Skeletal muscle satellite cell (primary cell): ENCODE measurements around the gene HAUS5.
A peak's percentile ranks its signal among the peaks of the same experiment; 100 is the strongest.
"Not testable (repeated sequence)": the region's sequence is repeated elsewhere in the genome, so short reads cannot be mapped to it uniquely, and the experiment has no call there.

ENCODE experiments used
- H3K27me3 ChIP-seq: 2 replicates; pipeline ENCODE4 v1.7.0; 2013; ENCODE audit warnings: low read length; ENCODE audit not compliant: control insufficient read depth, insufficient read depth
- H3K36me3 ChIP-seq: 2 replicates; pipeline ENCODE4 v1.7.0; 2013; ENCODE audit warnings: mild to moderate bottlenecking, control low read depth, low read length; ENCODE audit not compliant: insufficient read depth
- H3K4me1 ChIP-seq: 2 replicates; pipeline ENCODE4 v1.7.0; 2013; ENCODE audit warnings: low read length; ENCODE audit not compliant: control insufficient read depth, insufficient read depth
- H3K4me2 ChIP-seq: 2 replicates; pipeline ENCODE4 v1.7.0; 2013; ENCODE audit warnings: mild to moderate bottlenecking, low read length
- H3K4me3 ChIP-seq: 2 replicates; pipeline ENCODE4 v1.7.0; 2013; ENCODE audit warnings: low read length
- H3K9ac ChIP-seq: 2 replicates; pipeline ENCODE4 v1.7.0; 2013; ENCODE audit warnings: mild to moderate bottlenecking, low read depth, low read length, moderate library complexity
- H3K9me3 ChIP-seq: replicated peaks from 2 replicates; pipeline ENCODE4 v1.7.0; 2013; ENCODE audit warnings: mild to moderate bottlenecking, control low read depth, low read length

The HAUS5 gene

GRCh38 chr19:35644987-35645679 lies 32.6 kb downstream of the HAUS5 start:
- Histone ChIP-seq H3K9me3 (no peaks in the 10 kb centered on the region), H3K9ac (peak overlapping the region; percentile 62), H3K4me3 (peak overlapping the region; percentile 73), H3K36me3 (no peaks in the 10 kb centered on the region), H3K4me2 (peak overlapping the region; percentile 89), H3K27me3 (no peaks in the 10 kb centered on the region), H3K4me1 (peaks cover 24% of the 10 kb centered on the region)

GRCh38 chr19:35645680-35646511 lies 33.4 kb downstream of the HAUS5 start:
- Histone ChIP-seq H3K4me1 (peaks cover 24% of the 10 kb centered on the region), H3K9me3 (no peaks in the 10 kb centered on the region), H3K36me3 (peaks cover 2% of the 10 kb centered on the region), H3K4me2 (no peak overlapping the region), H3K27me3 (no peaks in the 10 kb centered on the region), H3K9ac (no peak overlapping the region), H3K4me3 (no peak overlapping the region)

GRCh38 chr19:35648017-35648961 lies 35.8 kb downstream of the HAUS5 start, which contains the start of gene COX6B1:
TSS of gene COX6B1 (plus strand) at chr19:35648323. CDS start at chr19:35651244, 2,921 bp downstream.
- Histone ChIP-seq H3K4me3 (peak within 1 kb of the TSS; percentile 83), H3K9me3 (no peaks in the 10 kb centered on the region), H3K27me3 (no peaks in the 10 kb centered on the region), H3K4me2 (peak within 1 kb of the TSS; percentile 97), H3K4me1 (peaks cover 16% of the 10 kb centered on the region), H3K9ac (peak within 1 kb of the TSS; percentile 87), H3K36me3 (peaks cover 13% of the 10 kb centered on the region)

GRCh38 chr19:35650581-35650980 lies 38.0 kb downstream of the HAUS5 start:
- Histone ChIP-seq H3K4me2 (no peak overlapping the region), H3K9me3 (no peaks in the 10 kb centered on the region), H3K27me3 (no peaks in the 10 kb centered on the region), H3K9ac (no peak overlapping the region), H3K36me3 (peaks cover 23% of the 10 kb centered on the region), H3K4me1 (peaks cover 5% of the 10 kb centered on the region), H3K4me3 (no peak overlapping the region)

GRCh38 chr19:35654828-35655227 lies 42.3 kb downstream of the HAUS5 start:
- H3K4me2 ChIP-seq, H3K4me1 ChIP-seq, H3K9me3 ChIP-seq, H3K27me3 ChIP-seq, H3K9ac ChIP-seq, H3K4me3 ChIP-seq: not testable (repeated sequence)
- peaks cover 48% of the 10 kb centered on the region for H3K36me3 ChIP-seq

GRCh38 chr19:35655600-35655999 lies 43.1 kb downstream of the HAUS5 start:
- no peak overlapping the region for H3K4me2 ChIP-seq
- H3K27me3 ChIP-seq, result no peaks in the 10 kb centered on the region
- no peak overlapping the region for H3K9ac ChIP-seq
- H3K4me3 ChIP-seq, result no peak overlapping the region
- H3K4me1 ChIP-seq, result no peaks in the 10 kb centered on the region
- H3K36me3 ChIP-seq, result peaks cover 48% of the 10 kb centered on the region
- H3K9me3 ChIP-seq, result no peaks in the 10 kb centered on the region

GRCh38 chr19:35656700-35657099 lies 44.2 kb downstream of the HAUS5 start:
- no peak overlapping the region for H3K4me2 ChIP-seq
- H3K9me3 ChIP-seq, result no peaks in the 10 kb centered on the region
- no peaks in the 10 kb centered on the region for H3K4me1 ChIP-seq
- H3K9ac ChIP-seq, result no peak overlapping the region
- no peak overlapping the region for H3K4me3 ChIP-seq
- H3K36me3 ChIP-seq, result peaks cover 39% of the 10 kb centered on the region
- H3K27me3 ChIP-seq, result no peaks in the 10 kb centered on the region

GRCh38 chr19:35657904-35658700 lies 45.6 kb downstream of the HAUS5 start:
- Histone ChIP-seq H3K4me1 (no peaks in the 10 kb centered on the region), H3K4me3 (no peak overlapping the region)

GRCh38 chr19:35661995-35662340 lies 49.4 kb downstream of the HAUS5 start:
- no peak overlapping the region for H3K4me3 ChIP-seq
- no peaks in the 10 kb centered on the region for H3K4me1 ChIP-seq
- H3K36me3 ChIP-seq, result peaks cover 15% of the 10 kb centered on the region
- H3K27me3 ChIP-seq, result no peaks in the 10 kb centered on the region
- H3K9me3 ChIP-seq, result no peaks in the 10 kb centered on the region
- H3K9ac ChIP-seq, result no peak overlapping the region
- no peak overlapping the region for H3K4me2 ChIP-seq

More at GRCh38 chr19:35657904-35658700, 45.6 kb downstream of the HAUS5 start:
- no peaks in the 10 kb centered on the region for H3K27me3 ChIP-seq
- no peak overlapping the region for H3K9ac ChIP-seq
- peaks cover 35% of the 10 kb centered on the region for H3K36me3 ChIP-seq
- H3K9me3 ChIP-seq, result no peaks in the 10 kb centered on the region
- no peak overlapping the region for H3K4me2 ChIP-seq

GRCh38 chr19:35663981-35664380 lies 51.4 kb downstream of the HAUS5 start:
- H3K4me1 ChIP-seq, result no peaks in the 10 kb centered on the region
- H3K9ac ChIP-seq, result no peak overlapping the region
- H3K9me3 ChIP-seq, result no peaks in the 10 kb centered on the region
- H3K27me3 ChIP-seq, result peaks cover 4% of the 10 kb centered on the region
- no peak overlapping the region for H3K4me2 ChIP-seq
- no peaks in the 10 kb centered on the region for H3K36me3 ChIP-seq
- H3K4me3 ChIP-seq, result no peak overlapping the region
